Astrocyte (in vitro differentiated cells and primary cell): ENCODE data around the gene GBA3.

Source experiments
- CTCF ChIP-seq: IDR thresholded peaks from 2 replicates; pipeline ENCODE4 v1.5.1; 2011; ENCODE audit warnings: low read depth, mild to moderate bottlenecking, inconsistent platforms, low read length, moderate library complexity; ENCODE audit not compliant: insufficient read depth
- EZH2 ChIP-seq: IDR thresholded peaks from 2 replicates; pipeline ENCODE4 v1.6.1; 2012; ENCODE audit warnings: mild to moderate bottlenecking, low read length, inconsistent platforms; ENCODE audit not compliant: insufficient read depth

GRCh38 chr4:22672944-22673343 is 19.8 kb upstream of the GBA3 start:
- TF ChIP-seq CTCF (no peak), EZH2 (no peak)
